ENCODE results near the gene PDLIM1.

DNA sequence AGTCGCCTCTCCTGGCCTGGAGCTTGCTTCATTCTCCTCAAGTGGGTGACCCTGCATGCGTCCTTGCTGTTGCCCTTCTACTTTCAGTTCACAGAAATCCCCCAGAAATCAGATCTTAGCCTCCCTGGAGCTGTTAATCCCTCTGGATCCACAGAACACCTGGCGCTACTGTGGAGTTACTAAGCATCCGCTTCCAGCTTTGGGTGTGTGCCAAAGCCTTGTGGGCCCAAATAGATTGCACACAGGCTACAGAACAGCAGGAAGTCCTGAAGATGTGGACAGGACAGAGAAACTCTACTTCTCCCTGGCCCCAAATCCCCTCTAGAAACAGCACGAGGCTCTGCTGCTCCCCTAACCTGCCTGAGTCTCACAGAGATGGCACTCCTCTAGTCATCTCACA lies 36.6 kb upstream of the PDLIM1 start:
- TF ChIP-seq, protein P1, sequence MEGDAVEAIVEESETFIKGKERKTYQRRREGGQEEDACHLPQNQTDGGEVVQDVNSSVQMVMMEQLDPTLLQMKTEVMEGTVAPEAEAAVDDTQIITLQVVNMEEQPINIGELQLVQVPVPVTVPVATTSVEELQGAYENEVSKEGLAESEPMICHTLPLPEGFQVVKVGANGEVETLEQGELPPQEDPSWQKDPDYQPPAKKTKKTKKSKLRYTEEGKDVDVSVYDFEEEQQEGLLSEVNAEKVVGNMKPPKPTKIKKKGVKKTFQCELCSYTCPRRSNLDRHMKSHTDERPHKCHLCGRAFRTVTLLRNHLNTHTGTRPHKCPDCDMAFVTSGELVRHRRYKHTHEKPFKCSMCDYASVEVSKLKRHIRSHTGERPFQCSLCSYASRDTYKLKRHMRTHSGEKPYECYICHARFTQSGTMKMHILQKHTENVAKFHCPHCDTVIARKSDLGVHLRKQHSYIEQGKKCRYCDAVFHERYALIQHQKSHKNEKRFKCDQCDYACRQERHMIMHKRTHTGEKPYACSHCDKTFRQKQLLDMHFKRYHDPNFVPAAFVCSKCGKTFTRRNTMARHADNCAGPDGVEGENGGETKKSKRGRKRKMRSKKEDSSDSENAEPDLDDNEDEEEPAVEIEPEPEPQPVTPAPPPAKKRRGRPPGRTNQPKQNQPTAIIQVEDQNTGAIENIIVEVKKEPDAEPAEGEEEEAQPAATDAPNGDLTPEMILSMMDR (IDR thresholded peaks at IDR 0.05) = no peak
- TF ChIP-seq, protein P2, sequence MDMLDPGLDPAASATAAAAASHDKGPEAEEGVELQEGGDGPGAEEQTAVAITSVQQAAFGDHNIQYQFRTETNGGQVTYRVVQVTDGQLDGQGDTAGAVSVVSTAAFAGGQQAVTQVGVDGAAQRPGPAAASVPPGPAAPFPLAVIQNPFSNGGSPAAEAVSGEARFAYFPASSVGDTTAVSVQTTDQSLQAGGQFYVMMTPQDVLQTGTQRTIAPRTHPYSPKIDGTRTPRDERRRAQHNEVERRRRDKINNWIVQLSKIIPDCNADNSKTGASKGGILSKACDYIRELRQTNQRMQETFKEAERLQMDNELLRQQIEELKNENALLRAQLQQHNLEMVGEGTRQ (IDR thresholded peaks at IDR 0.05; ENCODE audit: borderline replicate concordance, low read depth, low read length) = no peak
- 0 out of 4 replicates have a peak, but pooled peaks of 1 of the 2 experiments have one; percentile 11 for TF ChIP-seq EP300 (IDR thresholded peaks at IDR 0.05; ENCODE audit: borderline replicate concordance in 1 of 2, low read depth in 1 of 2, low read length in 1 of 2)
- TF ChIP-seq TAF1 (IDR thresholded peaks at IDR 0.05; ENCODE audit: borderline replicate concordance, low read depth, low read length) = no peak
- TF ChIP-seq, protein P3, sequence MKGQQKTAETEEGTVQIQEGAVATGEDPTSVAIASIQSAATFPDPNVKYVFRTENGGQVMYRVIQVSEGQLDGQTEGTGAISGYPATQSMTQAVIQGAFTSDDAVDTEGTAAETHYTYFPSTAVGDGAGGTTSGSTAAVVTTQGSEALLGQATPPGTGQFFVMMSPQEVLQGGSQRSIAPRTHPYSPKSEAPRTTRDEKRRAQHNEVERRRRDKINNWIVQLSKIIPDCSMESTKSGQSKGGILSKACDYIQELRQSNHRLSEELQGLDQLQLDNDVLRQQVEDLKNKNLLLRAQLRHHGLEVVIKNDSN (IDR thresholded peaks at IDR 0.05; ENCODE audit: borderline replicate concordance, low read depth) = no peak
- no peak for TF ChIP-seq EZH2phosphoT487 (IDR thresholded peaks at IDR 0.05; ENCODE audit: borderline replicate concordance, low read depth)
- TF ChIP-seq JUND (IDR thresholded peaks at IDR 0.05) = no peak
- no peak for TF ChIP-seq POLR2AphosphoS5 (IDR thresholded peaks at IDR 0.05; ENCODE audit: low read depth, low read length)
- TF ChIP-seq RFX5 (IDR thresholded peaks at IDR 0.05; ENCODE audit: low read length) = no peak
- TF ChIP-seq GABPA (IDR thresholded peaks at IDR 0.05; ENCODE audit: low read depth) = no peak
- no peak for TF ChIP-seq YY1 (IDR thresholded peaks at IDR 0.05; ENCODE audit: low read depth)

All from SK-N-SH (cell line).